ENCODE results near the gene KIF1B. TPM values are rescaled to one million over a fixed set of nuclear protein-coding genes. Genes with fewer than 3 reads are reported as not detected.

The KIF1B gene
- total RNA-seq, 1 donor from 2014 or later, result 49.4 TPM

- no peaks in the 10 kb centered on the region for H3K9me3 Mint-ChIP-seq (ENCODE audit: low read depth)
- no peak overlapping the region for H3K4me3 Mint-ChIP-seq (ENCODE audit: unreplicated experiment)
- H3K4me1 Mint-ChIP-seq (ENCODE audit: low read depth), result no peaks in the 10 kb centered on the region
Measured at GRCh38 chr1:10328180-10328963, 118.0 kb downstream of the KIF1B start.

GRCh38 chr1:10337436-10337835 lies 127.1 kb downstream of the KIF1B start:
- Mint-ChIP-seq H3K36me3 (ENCODE audit: low read depth) (peaks cover 19% of the 10 kb centered on the region), H3K27me3 (ENCODE audit: low read depth) (no peaks in the 10 kb centered on the region), H3K4me1 (ENCODE audit: low read depth) (peaks cover 13% of the 10 kb centered on the region), H3K4me3 (ENCODE audit: unreplicated experiment) (no peak overlapping the region), H3K9me3 (ENCODE audit: low read depth) (no peaks in the 10 kb centered on the region), H3K27ac (ENCODE audit: unreplicated experiment) (no peak overlapping the region)
- TF ChIP-seq, protein P1, sequence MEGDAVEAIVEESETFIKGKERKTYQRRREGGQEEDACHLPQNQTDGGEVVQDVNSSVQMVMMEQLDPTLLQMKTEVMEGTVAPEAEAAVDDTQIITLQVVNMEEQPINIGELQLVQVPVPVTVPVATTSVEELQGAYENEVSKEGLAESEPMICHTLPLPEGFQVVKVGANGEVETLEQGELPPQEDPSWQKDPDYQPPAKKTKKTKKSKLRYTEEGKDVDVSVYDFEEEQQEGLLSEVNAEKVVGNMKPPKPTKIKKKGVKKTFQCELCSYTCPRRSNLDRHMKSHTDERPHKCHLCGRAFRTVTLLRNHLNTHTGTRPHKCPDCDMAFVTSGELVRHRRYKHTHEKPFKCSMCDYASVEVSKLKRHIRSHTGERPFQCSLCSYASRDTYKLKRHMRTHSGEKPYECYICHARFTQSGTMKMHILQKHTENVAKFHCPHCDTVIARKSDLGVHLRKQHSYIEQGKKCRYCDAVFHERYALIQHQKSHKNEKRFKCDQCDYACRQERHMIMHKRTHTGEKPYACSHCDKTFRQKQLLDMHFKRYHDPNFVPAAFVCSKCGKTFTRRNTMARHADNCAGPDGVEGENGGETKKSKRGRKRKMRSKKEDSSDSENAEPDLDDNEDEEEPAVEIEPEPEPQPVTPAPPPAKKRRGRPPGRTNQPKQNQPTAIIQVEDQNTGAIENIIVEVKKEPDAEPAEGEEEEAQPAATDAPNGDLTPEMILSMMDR (IDR thresholded peaks at IDR 0.05), result no peak
- no peak for DNase-seq (ENCODE audit: low spot score)

More at GRCh38 chr1:10328180-10328963, 118.0 kb downstream of the KIF1B start:
- TF ChIP-seq, protein P1 (IDR thresholded peaks at IDR 0.05), result no peak
- no peak overlapping the region for H3K27ac Mint-ChIP-seq (ENCODE audit: unreplicated experiment)
- H3K27me3 Mint-ChIP-seq (ENCODE audit: low read depth), result no peaks in the 10 kb centered on the region
- peaks cover 33% of the 10 kb centered on the region for H3K36me3 Mint-ChIP-seq (ENCODE audit: low read depth)
- DNase-seq (ENCODE audit: low spot score), result no peak

- no peak for DNase-seq (ENCODE audit: low spot score)
- H3K36me3 Mint-ChIP-seq (ENCODE audit: low read depth), result peaks cover 19% of the 10 kb centered on the region
- TF ChIP-seq, protein P1 (IDR thresholded peaks at IDR 0.05), result peak; percentile 85
Measured at GRCh38 chr1:10338047-10338446, 127.7 kb downstream of the KIF1B start.

DNA sequence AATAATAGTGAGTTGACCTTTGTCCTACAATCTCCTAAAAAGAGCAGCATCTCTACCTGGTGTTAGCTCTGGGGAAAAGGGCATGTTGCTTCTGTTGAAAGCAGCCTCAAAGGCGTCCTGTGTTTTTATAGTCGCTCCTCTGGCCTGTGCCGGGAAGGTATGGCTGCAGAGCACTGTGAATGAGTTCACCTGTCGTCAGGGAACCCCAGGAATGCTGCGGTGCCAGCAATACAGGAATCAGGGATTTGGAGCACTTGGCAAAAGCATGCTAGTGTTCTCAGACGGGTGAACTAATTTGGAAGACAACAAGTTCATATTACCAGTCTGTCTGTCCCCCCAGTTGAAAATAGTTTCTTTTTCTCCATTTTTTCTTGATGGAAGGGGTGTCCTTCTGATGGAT lies 128.2 kb downstream of the KIF1B start:
- no peak overlapping the region for H3K4me3 Mint-ChIP-seq (ENCODE audit: unreplicated experiment)

More at GRCh38 chr1:10338047-10338446, 127.7 kb downstream of the KIF1B start:
- Mint-ChIP-seq H3K4me3 (ENCODE audit: unreplicated experiment) (no peak overlapping the region), H3K27me3 (ENCODE audit: low read depth) (no peaks in the 10 kb centered on the region), H3K9me3 (ENCODE audit: low read depth) (no peaks in the 10 kb centered on the region), H3K4me1 (ENCODE audit: low read depth) (peaks cover 13% of the 10 kb centered on the region), H3K27ac (ENCODE audit: unreplicated experiment) (no peak overlapping the region)

DNA sequence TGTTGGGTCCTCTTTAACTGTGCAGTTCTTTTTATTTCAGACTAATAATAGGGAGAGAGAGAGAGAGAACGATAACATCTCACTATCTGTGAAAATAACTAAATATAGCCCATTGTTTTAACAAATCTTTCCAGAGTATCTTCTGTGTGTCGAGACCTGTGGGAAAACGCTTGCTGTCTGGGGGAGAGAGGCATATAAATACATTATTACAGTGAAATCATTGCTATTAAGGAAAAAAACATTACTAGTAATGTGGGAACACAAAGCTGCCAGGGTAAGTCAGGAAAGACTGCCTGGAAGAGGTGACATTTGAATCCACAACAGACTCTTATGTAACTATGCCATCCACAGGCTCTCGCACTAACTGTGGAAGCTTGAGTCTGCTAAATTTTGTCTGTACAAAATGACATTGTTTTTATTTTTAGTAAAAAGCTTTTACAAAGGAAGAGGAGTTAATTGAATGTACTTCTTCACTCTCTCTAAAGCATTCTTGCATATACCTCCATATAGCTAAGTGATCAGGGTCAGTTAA lies 128.7 kb downstream of the KIF1B start:
- no peaks in the 10 kb centered on the region for H3K27me3 Mint-ChIP-seq (ENCODE audit: low read depth)
- H3K4me1 Mint-ChIP-seq (ENCODE audit: low read depth), result peaks cover 13% of the 10 kb centered on the region
- TF ChIP-seq, protein P1 (IDR thresholded peaks at IDR 0.05), result no peak
- no peak overlapping the region for H3K27ac Mint-ChIP-seq (ENCODE audit: unreplicated experiment)
- DNase-seq (ENCODE audit: low spot score), result no peak
- no peaks in the 10 kb centered on the region for H3K9me3 Mint-ChIP-seq (ENCODE audit: low read depth)
- H3K4me3 Mint-ChIP-seq (ENCODE audit: unreplicated experiment), result no peak overlapping the region
- H3K36me3 Mint-ChIP-seq (ENCODE audit: low read depth), result peaks cover 27% of the 10 kb centered on the region

More for the DNA sequence above, 128.2 kb downstream of the KIF1B start:
- DNase-seq (ENCODE audit: low spot score), result no peak
- Mint-ChIP-seq H3K4me1 (ENCODE audit: low read depth) (peaks cover 13% of the 10 kb centered on the region), H3K27me3 (ENCODE audit: low read depth) (no peaks in the 10 kb centered on the region), H3K36me3 (ENCODE audit: low read depth) (peaks cover 23% of the 10 kb centered on the region), H3K9me3 (ENCODE audit: low read depth) (no peaks in the 10 kb centered on the region), H3K27ac (ENCODE audit: unreplicated experiment) (no peak overlapping the region)
- TF ChIP-seq, protein P1 (IDR thresholded peaks at IDR 0.05), result no peak

Data from chondrocyte (in vitro differentiated cells).